Prostate gland (tissue), 2 donors: Measurements from ENCODE around the gene S100PBP.

Experiments used
- POLR2AphosphoS5 ChIP-seq: sonication (generic); formaldehyde crosslinking; IDR thresholded peaks from one replicate; pipeline ENCODE4 v1.6.1; 2017; ENCODE audit warnings: antibody characterized with exemption
- TF ChIP-seq, protein P1 (sequence below), 4 experiments: fragments of 200-600 bp in 2 of 4; fragments of 450-650 bp in 2 of 4; sonication (generic) in 2 of 4; IDR thresholded peaks; 1 replicate in 3 of 4; 2 replicates in 1 of 4; pipeline ENCODE4 v1.5.1; 2016 to 2019; ENCODE audit warnings: antibody characterized with exemption in 4 of 4, mild to moderate bottlenecking in 2 of 4, moderate library complexity in 2 of 4

DNA sequence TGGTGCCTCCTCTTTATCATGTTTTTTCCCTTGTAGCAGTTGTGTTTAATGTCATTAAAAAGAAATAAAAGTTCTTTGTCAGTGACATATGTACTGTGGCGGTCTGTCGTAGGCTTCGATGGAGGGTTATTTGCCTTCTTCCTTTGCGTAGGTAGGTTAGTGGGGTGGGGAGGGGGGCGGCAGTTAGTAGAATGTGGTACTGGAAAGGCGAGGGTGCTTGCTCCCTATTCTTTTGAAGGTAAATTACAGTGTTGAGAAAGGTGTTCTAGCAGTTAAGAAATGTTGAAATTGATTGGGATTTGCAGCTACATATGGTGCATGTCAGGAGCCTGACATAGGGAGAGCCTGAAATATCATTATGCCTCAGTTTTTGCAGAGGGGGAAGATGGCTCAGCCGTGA, 41.3 kb downstream of the S100PBP start:
- TF ChIP-seq, protein P1, sequence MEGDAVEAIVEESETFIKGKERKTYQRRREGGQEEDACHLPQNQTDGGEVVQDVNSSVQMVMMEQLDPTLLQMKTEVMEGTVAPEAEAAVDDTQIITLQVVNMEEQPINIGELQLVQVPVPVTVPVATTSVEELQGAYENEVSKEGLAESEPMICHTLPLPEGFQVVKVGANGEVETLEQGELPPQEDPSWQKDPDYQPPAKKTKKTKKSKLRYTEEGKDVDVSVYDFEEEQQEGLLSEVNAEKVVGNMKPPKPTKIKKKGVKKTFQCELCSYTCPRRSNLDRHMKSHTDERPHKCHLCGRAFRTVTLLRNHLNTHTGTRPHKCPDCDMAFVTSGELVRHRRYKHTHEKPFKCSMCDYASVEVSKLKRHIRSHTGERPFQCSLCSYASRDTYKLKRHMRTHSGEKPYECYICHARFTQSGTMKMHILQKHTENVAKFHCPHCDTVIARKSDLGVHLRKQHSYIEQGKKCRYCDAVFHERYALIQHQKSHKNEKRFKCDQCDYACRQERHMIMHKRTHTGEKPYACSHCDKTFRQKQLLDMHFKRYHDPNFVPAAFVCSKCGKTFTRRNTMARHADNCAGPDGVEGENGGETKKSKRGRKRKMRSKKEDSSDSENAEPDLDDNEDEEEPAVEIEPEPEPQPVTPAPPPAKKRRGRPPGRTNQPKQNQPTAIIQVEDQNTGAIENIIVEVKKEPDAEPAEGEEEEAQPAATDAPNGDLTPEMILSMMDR (IDR thresholded peaks at IDR 0.05), result no peak
- no peak for TF ChIP-seq POLR2AphosphoS5
